Neural cell (in vitro differentiated cells): ENCODE results near the gene CIRBP. TPM values are rescaled to one million over a fixed set of nuclear protein-coding genes. Genes with fewer than 3 reads are reported as not detected.
A peak's percentile ranks its signal among the peaks of the same experiment; 100 is the strongest.

Source experiments
- H2AFZ ChIP-seq: fragments of 200-600, 300-800 bp; sonication (generic), shearing (Covaris generic); 2 replicates; pipeline ENCODE4 v1.6.0; 2014; ENCODE audit warnings: low read depth, mild to moderate bottlenecking, antibody characterized with exemption, low read length, moderate library complexity
- H3F3A ChIP-seq: fragments of 200-600 bp; shearing (Covaris generic); 2 replicates; pipeline ENCODE4 v1.6.1; 2016; ENCODE audit warnings: mild to moderate bottlenecking, moderate library complexity, mixed read lengths, antibody characterized with exemption, low read length; ENCODE audit not compliant: insufficient read depth, poor library complexity, severe bottlenecking
- H3K27ac ChIP-seq: fragments of 200-600, 300-800 bp; sonication (generic), shearing (Covaris generic); 2 replicates; pipeline ENCODE4 v1.5.1; 2014; ENCODE audit warnings: mild to moderate bottlenecking, low read length, moderate library complexity
- H3K27me3 ChIP-seq: fragments of 300-800, 200-600 bp; sonication (generic), shearing (Covaris generic); 2 replicates; pipeline ENCODE4 v1.6.0; 2014; ENCODE audit warnings: mild to moderate bottlenecking, low read depth, low read length, moderate library complexity; ENCODE audit not compliant: insufficient read depth
- H3K36me3 ChIP-seq: fragments of 300-800, 200-600 bp; sonication (generic), shearing (Covaris generic); 2 replicates; pipeline ENCODE4 v1.5.1; 2014; ENCODE audit warnings: mild to moderate bottlenecking, antibody characterized with exemption, low read length, moderate library complexity; ENCODE audit not compliant: insufficient read depth
- H3K4me2 ChIP-seq: fragments of 300-800, 200-600 bp; sonication (generic), shearing (Covaris generic); 2 replicates; pipeline ENCODE4 v1.6.0; 2014; ENCODE audit warnings: mild to moderate bottlenecking, low read length
- H3K4me3 ChIP-seq: fragments of 300-800, 200-600 bp; sonication (generic), shearing (Covaris generic); 2 replicates; pipeline ENCODE4 v1.5.1; 2014; ENCODE audit warnings: mild to moderate bottlenecking, low read length, moderate library complexity
- H3K79me2 ChIP-seq: fragments of 200-600 bp; shearing (Covaris generic); replicated peaks from 2 replicates; pipeline ENCODE4 v1.6.0; 2014; ENCODE audit warnings: mild to moderate bottlenecking, low read length, moderate library complexity; ENCODE audit not compliant: insufficient read depth
- H3K9ac ChIP-seq: fragments of 300-800, 200-600 bp; sonication (generic), shearing (Covaris generic); 2 replicates; pipeline ENCODE4 v1.6.1; 2016; ENCODE audit warnings: mild to moderate bottlenecking, low read length, mixed read lengths
- H3K9me2 ChIP-seq: fragments of 200-600 bp; shearing (Covaris generic); 2 replicates; pipeline ENCODE4 v1.6.1; 2016; ENCODE audit warnings: mild to moderate bottlenecking, low read length, mixed read lengths; ENCODE audit not compliant: insufficient read depth
- H3K9me3 ChIP-seq: fragments of 200-600, 300-800 bp; sonication (generic), shearing (Covaris generic); 2 replicates; pipeline ENCODE4 v1.6.1; 2016; ENCODE audit warnings: mild to moderate bottlenecking, mixed run types, low read length, moderate library complexity, mixed read lengths
- H4K20me1 ChIP-seq: fragments of 200-600 bp; shearing (Covaris generic); 2 replicates; pipeline ENCODE4 v1.6.1; 2016; ENCODE audit warnings: mild to moderate bottlenecking, mixed run types; ENCODE audit not compliant: insufficient read depth
- CTCF ChIP-seq: fragments of 450-650 bp; IDR thresholded peaks from 2 replicates; pipeline ENCODE4 v1.5.1; 2014; ENCODE audit warnings: antibody characterized with exemption, mild to moderate bottlenecking, moderate library complexity; ENCODE audit not compliant: poor library complexity, severe bottlenecking
- EP300 ChIP-seq: fragments of 450-650 bp; conservative IDR thresholded peaks from 2 replicates; pipeline ENCODE4 v1.6.1; 2014; ENCODE audit warnings: antibody characterized with exemption, mild to moderate bottlenecking, moderate library complexity; ENCODE audit not compliant: poor library complexity, severe bottlenecking
- EZH2 ChIP-seq: fragments of 200-600, 300-800 bp; shearing (Covaris generic), sonication (generic); IDR thresholded peaks from 2 replicates; pipeline ENCODE4 v1.6.1; 2014; ENCODE audit warnings: antibody characterized with exemption, low read length, borderline replicate concordance, mild to moderate bottlenecking; ENCODE audit not compliant: insufficient read depth, poor library complexity, severe bottlenecking
- MXI1 ChIP-seq: fragments of 450-650 bp; conservative IDR thresholded peaks from 2 replicates; pipeline ENCODE4 v1.6.1; 2014; ENCODE audit warnings: antibody characterized with exemption, mild to moderate bottlenecking; ENCODE audit not compliant: poor library complexity, severe bottlenecking
- POLR2AphosphoS5 ChIP-seq: IDR thresholded peaks from 2 replicates; pipeline ENCODE4 v1.6.1; 2012
- RAD21 ChIP-seq: fragments of 450-650 bp; conservative IDR thresholded peaks from 2 replicates; pipeline ENCODE4 v1.6.1; 2014; ENCODE audit warnings: antibody characterized with exemption, mild to moderate bottlenecking, moderate library complexity
- REST ChIP-seq: IDR thresholded peaks from 2 replicates; pipeline ENCODE4 v1.6.1; 2012; ENCODE audit warnings: borderline replicate concordance
- SMC3 ChIP-seq: fragments of 450-650 bp; conservative IDR thresholded peaks from 2 replicates; pipeline ENCODE4 v1.6.1; 2014; ENCODE audit warnings: antibody characterized with exemption, mild to moderate bottlenecking, moderate library complexity; ENCODE audit not compliant: poor library complexity
- TAF1 ChIP-seq: IDR thresholded peaks from 2 replicates; pipeline ENCODE4 v1.6.1; 2012; ENCODE audit warnings: low read depth
- polyA plus RNA-seq: library from polyadenylated mRNA; depleted of rRNA; stranded (reverse); fragments of >200 nt; gene quantifications from 2 replicates; pipeline ENCODE4 v1.2.3, GENCODE V29; 2014

The CIRBP gene
- polyA plus RNA-seq, 1 donor from 2014 or later: 1,663 TPM

- H3F3A ChIP-seq: no peaks in the 10 kb centered on the region
- no peaks in the 10 kb centered on the region for H4K20me1 ChIP-seq
- H3K79me2 ChIP-seq: no peaks in the 10 kb centered on the region
- no peak overlapping the region for H3K27ac ChIP-seq
- peak; percentile 67 for TF ChIP-seq CTCF
- TF ChIP-seq EP300: no peak
- TF ChIP-seq RAD21: peak; percentile 70
- TF ChIP-seq POLR2AphosphoS5: no peak
- TF ChIP-seq MXI1: no peak
- peak; percentile 61 for TF ChIP-seq SMC3
- no peak for TF ChIP-seq EZH2
- no peak for TF ChIP-seq TAF1
- TF ChIP-seq REST: no peak
- no peak overlapping the region for H2AFZ ChIP-seq
- H3K9me2 ChIP-seq: no peaks in the 10 kb centered on the region
- no peak overlapping the region for H3K4me2 ChIP-seq
- no peaks in the 10 kb centered on the region for H3K36me3 ChIP-seq
- peak overlapping the region; percentile 43 for H3K4me3 ChIP-seq
- H3K9me3 ChIP-seq: no peaks in the 10 kb centered on the region
- no peak overlapping the region for H3K9ac ChIP-seq
- no peaks in the 10 kb centered on the region for H3K27me3 ChIP-seq
These were observed 46.5 kb downstream of the CIRBP start for GRCh38 chr19:1315470-1316166.

GRCh38 chr19:1316466-1316865, 47.3 kb downstream of the CIRBP start:
- H3K4me2 ChIP-seq: no peak overlapping the region
- H2AFZ ChIP-seq: no peak overlapping the region
- no peaks in the 10 kb centered on the region for H4K20me1 ChIP-seq
- no peaks in the 10 kb centered on the region for H3K27me3 ChIP-seq
- no peak for TF ChIP-seq EP300
- no peak for TF ChIP-seq EZH2
- no peak for TF ChIP-seq REST
- no peak for TF ChIP-seq SMC3
- no peak for TF ChIP-seq POLR2AphosphoS5
- no peak for TF ChIP-seq MXI1
- no peak for TF ChIP-seq RAD21
- no peaks in the 10 kb centered on the region for H3K79me2 ChIP-seq
- no peak overlapping the region for H3K4me3 ChIP-seq
- no peaks in the 10 kb centered on the region for H3K36me3 ChIP-seq
- no peaks in the 10 kb centered on the region for H3K9me3 ChIP-seq
- H3K9me2 ChIP-seq: no peaks in the 10 kb centered on the region
- H3K9ac ChIP-seq: no peak overlapping the region
- no peak overlapping the region for H3K27ac ChIP-seq
- no peaks in the 10 kb centered on the region for H3F3A ChIP-seq
